Lower leg skin (tissue), 4 donors: ENCODE measurements around the gene TLR3. TPM values are rescaled to one million over a fixed set of nuclear protein-coding genes. Genes with fewer than 3 reads are reported as not detected.

Experiments
- DNase-seq, 2 donors: peaks; one replicate each; pipeline ENCODE4 v3.0.0-alpha.2; 2019; ENCODE audit warnings: low spot score in 2 of 2
- H3K4me3 ChIP-seq: fragments of 200-600 bp; sonication (generic); 2 replicates; pipeline ENCODE4 v1.5.1; 2017; ENCODE audit warnings: mild to moderate bottlenecking, low read depth; ENCODE audit not compliant: poor library complexity, severe bottlenecking
- CTCF ChIP-seq, 3 donors: fragments of 450-650 bp; IDR thresholded peaks; one replicate each; pipeline ENCODE4 v1.5.1; 2016; ENCODE audit warnings: antibody characterized with exemption in 3 of 3, mild to moderate bottlenecking in 3 of 3, moderate library complexity in 2 of 3
- POLR2A ChIP-seq, 2 donors: fragments of 450-650 bp; IDR thresholded peaks; one replicate each; pipeline ENCODE4 v1.6.1; 2016 to 2017; ENCODE audit warnings: antibody characterized with exemption in 2 of 2, mild to moderate bottlenecking in 1 of 2, moderate library complexity in 1 of 2
- WGBS, 2 donors: methylation state at CpG; one replicate each; pipeline ENCODE4 v1.1.5; 2018; 5-methylcytosine and 5-hydroxymethylcytosine counted together
- intact Hi-C: fragments of 100-400 bp; cut with DNase I; formaldehyde crosslinking; loops from one replicate; pipeline ENCODE4 v1.15.0; 2023; ENCODE audit warnings: low total_unique reads
- total RNA-seq, 4 donors: library from RNA; depleted of rRNA; stranded (reverse); fragments of >200 nt; gene quantifications; one replicate each; pipeline ENCODE4 v1.1.0, GENCODE V29; 2016

The TLR3 gene
- total RNA-seq, result 1 to 10 TPM; 3.8 to 6.4 (median 5.2) TPM

DNA sequence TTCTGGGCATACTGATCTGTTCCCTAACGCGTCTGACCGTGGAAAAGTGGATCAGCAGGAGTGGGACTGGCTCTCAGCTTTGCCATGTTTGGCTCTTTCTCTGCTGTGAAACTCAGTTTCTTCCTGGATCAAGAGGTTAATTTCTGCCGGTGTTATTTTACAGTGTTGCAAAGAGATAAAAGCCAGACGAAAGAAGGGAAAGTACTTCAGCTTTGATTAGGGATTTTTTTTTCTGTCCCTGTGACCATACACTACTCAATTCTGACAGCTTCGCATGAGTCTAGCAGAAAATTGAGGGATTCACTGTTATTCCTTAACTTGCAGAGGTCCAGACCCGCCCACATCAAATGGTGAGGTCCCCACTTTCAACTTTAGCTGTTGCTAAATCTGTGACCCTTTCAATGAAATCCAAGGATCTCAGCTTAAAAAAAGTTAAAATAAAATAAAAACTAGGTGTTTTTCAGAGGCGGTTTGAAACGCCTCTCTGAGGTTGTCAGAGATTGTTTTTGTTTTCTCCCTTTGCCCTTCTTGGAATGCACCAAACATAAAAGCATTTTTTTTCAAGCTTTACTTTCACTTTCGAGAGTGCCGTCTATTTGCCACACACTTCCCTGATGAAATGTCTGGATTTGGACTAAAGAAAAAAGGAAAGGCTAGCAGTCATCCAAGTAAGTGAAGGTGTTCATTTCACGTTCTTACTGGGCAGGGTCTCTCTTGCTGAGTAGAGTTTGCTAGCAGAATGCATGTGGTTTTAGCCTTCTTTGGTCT is at the start of gene TLR3:
TLR3 (plus strand) TSS at position 576 of the 768 bp plus-strand sequence. CDS start 7,464 bp downstream, outside the sequence.
- TF ChIP-seq POLR2A (IDR thresholded peaks at IDR 0.05) (no peak), CTCF (IDR thresholded peaks at IDR 0.05) (no peak)
- WGBS, 2 donors, result 2 to 3% methylated on average over 12 of the region's 12 CpGs
- no peak for DNase-seq
- H3K4me3 ChIP-seq, result peak within 1 kb of the TSS; percentile 46
- intact Hi-C loops, result no loop called here

GRCh38 chr4:186019269-186019668 is 49.7 kb upstream of the TLR3 start:
- H3K4me3 ChIP-seq, result no peak overlapping the region
- DNase-seq, result no peak
- intact Hi-C loops, result no loop called here
- TF ChIP-seq CTCF (IDR thresholded peaks at IDR 0.05), result no peak
- no peak for TF ChIP-seq POLR2A (IDR thresholded peaks at IDR 0.05)

DNA sequence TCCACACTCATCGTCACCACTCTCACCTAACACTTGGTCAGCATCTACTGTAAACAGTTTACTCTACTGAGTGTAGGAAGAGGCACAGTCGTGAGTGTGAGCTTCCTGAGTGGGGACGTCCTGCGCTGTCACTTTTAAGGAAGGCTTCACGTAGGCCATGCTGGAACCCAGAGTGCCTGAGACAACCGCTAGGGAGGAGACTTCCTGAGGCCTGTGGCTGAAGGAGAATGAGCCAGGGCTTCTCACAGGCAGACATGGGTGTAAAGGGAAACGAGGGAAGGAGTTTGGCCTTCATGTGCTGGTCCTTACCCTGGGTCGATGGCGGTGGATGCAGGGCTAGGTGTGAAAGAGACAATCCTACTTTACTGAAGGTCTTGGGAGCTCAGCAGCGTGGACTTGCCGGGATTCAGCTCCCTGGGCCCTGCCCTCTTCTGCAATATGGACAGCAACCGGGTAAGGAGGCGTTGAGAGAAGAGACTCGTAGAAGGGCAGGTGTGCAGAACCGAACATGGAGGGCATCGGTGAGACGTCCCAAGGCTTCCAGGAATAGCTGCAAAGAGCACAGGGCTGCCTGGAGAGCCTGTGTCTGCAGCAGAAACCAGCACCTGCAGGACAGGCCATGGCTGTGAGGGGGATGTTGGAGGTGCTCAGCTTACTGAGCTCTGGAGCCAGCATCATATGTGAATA is 48.7 kb upstream of the TLR3 start:
- WGBS, 2 donors, result 95% methylated on average over 17 of the region's 17 CpGs
- intact Hi-C loops, result no loop called here
- no peak overlapping the region for H3K4me3 ChIP-seq
- peak in 1 of 2 donors; percentile 63 for DNase-seq
- no peak for TF ChIP-seq CTCF (IDR thresholded peaks at IDR 0.05)
- TF ChIP-seq POLR2A (IDR thresholded peaks at IDR 0.05), result no peak

GRCh38 chr4:186020793-186021407 is 48.1 kb upstream of the TLR3 start:
- intact Hi-C loops, result no loop called here
- DNase-seq, result peak in 1 of 2 donors; percentile 53
- TF ChIP-seq POLR2A (IDR thresholded peaks at IDR 0.05), result no peak
- no peak for TF ChIP-seq CTCF (IDR thresholded peaks at IDR 0.05)
- no peak overlapping the region for H3K4me3 ChIP-seq
- WGBS, 2 donors, result 78 to 80% methylated on average over 15 of the region's 15 CpGs

- no peak overlapping the region for H3K4me3 ChIP-seq
- WGBS, 2 donors, result 20 to 27% methylated on average over 11 of the region's 11 CpGs
- TF ChIP-seq POLR2A (IDR thresholded peaks at IDR 0.05), result no peak
- no peak for TF ChIP-seq CTCF (IDR thresholded peaks at IDR 0.05)
- intact Hi-C loops, result no loop called here
- DNase-seq, result no peak
Measured at GRCh38 chr4:186021461-186022167, 47.3 kb upstream of the TLR3 start.
